Activated CD4-positive, alpha-beta memory T cell treated with anti-CD3 and anti-CD28 coated beads, Interleukin-2, amount 10 ng/mL, durations not matched to agents 7 days and 5 days (primary cell): ENCODE results near the gene NKD1. TPM values are rescaled to one million over a fixed set of nuclear protein-coding genes. Genes with fewer than 3 reads are reported as not detected.

Experiments
- CTCF ChIA-PET: fragments of 350-600 bp; sonication (Branson Sonifier 250); formaldehyde crosslinking; loops from one replicate; lab custom pipeline; 2021; ENCODE audit warnings: antibody characterized with exemption, inconsistent platforms; lab: Charles Lee
- POLR2A ChIA-PET: fragments of 350-600 bp; sonication (Branson Sonifier 250); formaldehyde crosslinking; loops from one replicate; lab custom pipeline; 2021; ENCODE audit warnings: antibody characterized with exemption; lab: Charles Lee
- DNase-seq: peaks from one replicate; pipeline ENCODE4 v3.0.0-alpha.2; 2020
- H3K27ac Mint-ChIP-seq: one replicate; pipeline ENCODE4 v1.8.0; 2021; ENCODE audit warnings: mild to moderate bottlenecking, mixed read lengths
- H3K27me3 Mint-ChIP-seq: one replicate; pipeline ENCODE4 v1.8.0; 2021; ENCODE audit warnings: mixed read lengths
- H3K36me3 Mint-ChIP-seq: one replicate; pipeline ENCODE4 v1.8.0; 2021; ENCODE audit warnings: low read depth, mixed read lengths
- H3K4me1 Mint-ChIP-seq: one replicate; pipeline ENCODE4 v1.8.0; 2021; ENCODE audit warnings: mixed read lengths
- H3K4me3 Mint-ChIP-seq: one replicate; pipeline ENCODE4 v1.8.0; 2021; ENCODE audit warnings: mild to moderate bottlenecking, mixed read lengths
- H3K9me3 Mint-ChIP-seq: one replicate; pipeline ENCODE4 v1.8.0; 2021; ENCODE audit warnings: mixed read lengths
- total RNA-seq, 2 experiments: library from RNA; stranded (reverse); gene quantifications; one replicate each; pipeline ENCODE4 v1.2.3, GENCODE V29; 2021

Gene NKD1
- total RNA-seq, 2 experiments from 2014 or later: 0.95 to 1.9 TPM

- peaks cover 10% of the 10 kb centered on the region for H3K9me3 Mint-ChIP-seq
- H3K27ac Mint-ChIP-seq: peak overlapping the region; percentile 94
- DNase-seq: peak; percentile 65
- H3K36me3 Mint-ChIP-seq: peaks cover 53% of the 10 kb centered on the region
- no peaks in the 10 kb centered on the region for H3K27me3 Mint-ChIP-seq
- H3K4me1 Mint-ChIP-seq: peaks cover 55% of the 10 kb centered on the region
- POLR2A ChIA-PET: interaction anchor here (0.8 to 12.4 kb wide), 20 partner anchors 13 to 642 kb away, joined by 3 to 180 read pairs (median 4); partner anchors contain the start of genes CNEP1R1, CYLD and SNX20
- H3K4me3 Mint-ChIP-seq: peak overlapping the region; percentile 57
- CTCF ChIA-PET: interaction anchor here (0.6 to 17.4 kb wide), 42 partner anchors 13 to 642 kb away, joined by 3 to 288 read pairs (median 8); partner anchors contain the start of genes BRD7, CNEP1R1, CYLD and HEATR3
Observed at GRCh38 chr16:50666658-50667496, 118.7 kb downstream of the NKD1 start.

GRCh38 chr16:50667497-50668367 is 119.5 kb downstream of the NKD1 start:
- no peaks in the 10 kb centered on the region for H3K27me3 Mint-ChIP-seq
- DNase-seq: no peak
- CTCF ChIA-PET: interaction anchor here (0.8 to 17.4 kb wide), 36 partner anchors 13 to 643 kb away, joined by 3 to 288 read pairs (median 8); partner anchors contain the start of genes BRD7, CNEP1R1, CYLD and HEATR3
- peak overlapping the region; percentile 94 for H3K27ac Mint-ChIP-seq
- peaks cover 14% of the 10 kb centered on the region for H3K9me3 Mint-ChIP-seq
- peak overlapping the region; percentile 57 for H3K4me3 Mint-ChIP-seq
- POLR2A ChIA-PET: interaction anchor here (0.8 to 12.4 kb wide), 18 partner anchors 13 to 643 kb away, joined by 3 to 180 read pairs (median 4); partner anchors contain the start of genes CNEP1R1, CYLD and SNX20
- peaks cover 61% of the 10 kb centered on the region for H3K36me3 Mint-ChIP-seq
- H3K4me1 Mint-ChIP-seq: peaks cover 56% of the 10 kb centered on the region

DNA sequence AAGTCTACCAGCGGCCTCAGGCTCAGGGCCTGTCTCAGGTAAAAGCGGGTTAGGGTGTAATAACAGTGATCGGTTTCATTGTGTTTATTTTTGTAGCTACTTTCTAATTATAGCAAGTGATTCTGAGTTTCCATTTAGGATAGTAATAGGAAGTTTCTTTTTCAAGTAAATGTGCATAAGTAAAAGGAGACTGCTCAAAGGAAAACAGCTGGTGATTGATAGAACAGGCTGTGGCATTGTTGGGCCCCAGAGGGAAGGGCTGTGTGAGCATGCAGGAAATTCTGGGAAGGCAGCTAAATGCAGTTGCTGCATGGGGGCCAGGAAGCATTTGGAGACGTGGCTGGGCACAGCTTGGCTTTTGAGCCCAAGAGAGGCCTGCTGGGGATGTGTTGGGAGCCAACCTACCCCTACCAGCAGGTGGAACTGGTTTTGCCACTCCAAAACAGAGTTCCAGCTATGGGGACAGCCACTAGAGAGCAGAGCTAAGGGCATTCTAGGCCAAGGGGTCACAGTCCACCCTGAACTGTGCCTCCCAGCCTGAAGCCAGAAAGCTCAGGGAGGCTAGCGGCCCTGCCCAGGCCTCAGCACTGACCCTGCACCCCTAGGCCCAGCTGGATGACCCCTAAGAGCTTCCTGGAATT is 120.3 kb downstream of the NKD1 start:
- H3K4me3 Mint-ChIP-seq: no peak overlapping the region

DNA sequence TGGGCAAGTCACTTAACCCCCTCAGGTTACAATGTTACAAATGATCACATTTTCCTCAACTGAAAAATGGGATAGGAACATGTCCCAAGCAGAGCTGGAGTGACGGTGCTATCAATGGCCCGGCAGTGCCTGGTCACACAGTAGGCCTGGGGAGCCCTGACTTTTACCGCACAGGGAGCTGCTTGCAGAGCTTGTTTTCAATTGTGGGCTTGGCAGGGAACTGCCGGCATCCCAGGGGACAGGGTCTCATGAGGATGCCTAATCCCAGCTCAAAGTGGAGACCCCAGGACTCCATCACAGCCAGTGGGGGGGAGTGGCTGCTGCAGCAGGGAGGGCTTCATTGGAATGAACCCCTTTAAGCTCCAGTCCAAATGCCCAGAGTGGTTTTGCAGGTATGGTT is 121.5 kb downstream of the NKD1 start:
- ChIA-PET CTCF (interaction anchor here (0.7 to 17.4 kb wide), 6 partner anchors 11 to 315 kb away, joined by 3 to 288 read pairs (median 124); partner anchors contain the start of genes CYLD and SNX20), POLR2A (interaction anchor here (1.0 to 12.4 kb wide), 4 partner anchors 11 to 76 kb away, joined by 3 to 180 read pairs (median 74); partner anchors contain the start of genes CYLD and SNX20)
- peaks cover 52% of the 10 kb centered on the region for H3K4me1 Mint-ChIP-seq
- peaks cover 19% of the 10 kb centered on the region for H3K9me3 Mint-ChIP-seq
- no peak overlapping the region for H3K27ac Mint-ChIP-seq
- no peaks in the 10 kb centered on the region for H3K27me3 Mint-ChIP-seq
- no peak for DNase-seq
- no peak overlapping the region for H3K4me3 Mint-ChIP-seq
- H3K36me3 Mint-ChIP-seq: peaks cover 70% of the 10 kb centered on the region

More for the DNA sequence above, 120.3 kb downstream of the NKD1 start:
- Mint-ChIP-seq H3K27ac (peak overlapping the region; percentile 94), H3K9me3 (peaks cover 16% of the 10 kb centered on the region), H3K36me3 (peaks cover 68% of the 10 kb centered on the region), H3K27me3 (no peaks in the 10 kb centered on the region), H3K4me1 (peaks cover 56% of the 10 kb centered on the region)
- ChIA-PET POLR2A (interaction anchor here (1.1 to 12.4 kb wide), 4 partner anchors 12 to 94 kb away, joined by 4 to 180 read pairs (median 88); partner anchors contain the start of genes CYLD and SNX20), CTCF (interaction anchor here (1.0 to 17.4 kb wide), 19 partner anchors 12 to 643 kb away, joined by 3 to 288 read pairs (median 9); partner anchors contain the start of genes CNEP1R1, CYLD, HEATR3 and SNX20)
- DNase-seq: no peak

DNA sequence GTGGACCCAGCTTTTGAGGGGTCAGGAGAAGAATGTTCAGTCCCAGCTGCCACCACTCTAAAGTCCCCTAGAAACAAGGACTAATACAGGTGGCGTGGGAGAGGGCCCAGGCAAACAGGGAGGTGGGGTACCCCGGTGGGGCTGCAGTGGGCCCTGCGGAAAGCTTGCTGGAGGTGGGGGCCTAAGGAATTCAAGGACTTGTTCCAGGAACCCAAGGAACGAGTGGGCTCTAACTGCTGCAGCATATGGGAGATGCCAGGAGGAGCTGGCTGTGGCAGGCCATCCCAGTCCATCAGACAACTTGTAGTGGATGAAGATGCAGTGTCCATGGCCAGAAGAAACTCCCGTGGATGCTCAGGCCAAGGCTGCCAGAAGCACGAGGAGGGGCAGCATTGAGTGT is 122.3 kb downstream of the NKD1 start:
- Mint-ChIP-seq H3K27me3 (no peaks in the 10 kb centered on the region), H3K4me1 (peaks cover 47% of the 10 kb centered on the region), H3K36me3 (peaks cover 77% of the 10 kb centered on the region), H3K9me3 (peaks cover 22% of the 10 kb centered on the region), H3K27ac (no peak overlapping the region), H3K4me3 (no peak overlapping the region)
- no peak for DNase-seq
- CTCF ChIA-PET: interaction anchor here (1.3 to 17.4 kb wide), 4 partner anchors 10 to 134 kb away, joined by 5 to 288 read pairs (median 253); partner anchors contain the start of genes CYLD and SNX20
- POLR2A ChIA-PET: interaction anchor here (2.5 to 12.4 kb wide), 3 partner anchors 10 to 75 kb away, joined by 26 to 180 read pairs (median 144); partner anchors contain the start of genes CYLD and SNX20

DNA sequence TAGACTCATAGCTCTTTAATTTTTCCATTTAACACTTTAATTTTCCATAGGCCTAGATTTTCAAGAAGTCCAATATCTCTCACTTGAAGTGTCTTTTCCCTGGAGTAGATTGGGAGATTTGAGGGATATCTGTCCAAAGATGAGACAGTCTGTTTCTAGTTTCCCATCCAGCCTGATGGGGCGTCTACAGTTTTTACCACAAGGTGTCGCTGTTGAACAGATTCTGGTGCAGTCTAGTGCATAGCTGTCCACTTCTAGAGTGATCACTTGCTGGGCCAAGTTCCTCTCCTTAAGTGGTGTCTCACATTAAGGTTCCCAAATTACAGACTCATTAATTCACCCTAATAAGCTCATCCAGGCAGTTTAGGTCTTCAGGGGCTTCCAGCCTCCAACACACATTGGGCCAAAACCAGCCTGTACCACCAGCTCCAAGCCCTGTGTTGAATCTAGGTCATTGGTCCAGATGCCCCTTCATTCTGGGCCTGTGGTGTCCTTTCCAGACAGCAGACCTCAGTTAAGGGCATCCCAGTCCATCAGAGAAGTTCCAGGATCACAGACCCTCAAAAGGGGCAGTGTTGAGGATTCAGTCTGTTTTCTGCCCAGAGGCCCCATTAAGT is 123.6 kb downstream of the NKD1 start:
- Mint-ChIP-seq H3K4me1 (peaks cover 47% of the 10 kb centered on the region), H3K4me3 (no peak overlapping the region), H3K36me3 (peaks cover 89% of the 10 kb centered on the region), H3K27ac (peak overlapping the region; percentile 23), H3K9me3 (peaks cover 22% of the 10 kb centered on the region), H3K27me3 (no peaks in the 10 kb centered on the region)
- POLR2A ChIA-PET: interaction anchor here (0.7 to 12.4 kb wide), 7 partner anchors 9 to 135 kb away, joined by 3 to 180 read pairs (median 3); partner anchors contain the start of genes CYLD and SNX20
- CTCF ChIA-PET: interaction anchor here (0.7 to 17.4 kb wide), 9 partner anchors 9 to 604 kb away, joined by 3 to 288 read pairs (median 4); partner anchors contain the start of genes CYLD and SNX20
- DNase-seq: peak; percentile 70

DNA sequence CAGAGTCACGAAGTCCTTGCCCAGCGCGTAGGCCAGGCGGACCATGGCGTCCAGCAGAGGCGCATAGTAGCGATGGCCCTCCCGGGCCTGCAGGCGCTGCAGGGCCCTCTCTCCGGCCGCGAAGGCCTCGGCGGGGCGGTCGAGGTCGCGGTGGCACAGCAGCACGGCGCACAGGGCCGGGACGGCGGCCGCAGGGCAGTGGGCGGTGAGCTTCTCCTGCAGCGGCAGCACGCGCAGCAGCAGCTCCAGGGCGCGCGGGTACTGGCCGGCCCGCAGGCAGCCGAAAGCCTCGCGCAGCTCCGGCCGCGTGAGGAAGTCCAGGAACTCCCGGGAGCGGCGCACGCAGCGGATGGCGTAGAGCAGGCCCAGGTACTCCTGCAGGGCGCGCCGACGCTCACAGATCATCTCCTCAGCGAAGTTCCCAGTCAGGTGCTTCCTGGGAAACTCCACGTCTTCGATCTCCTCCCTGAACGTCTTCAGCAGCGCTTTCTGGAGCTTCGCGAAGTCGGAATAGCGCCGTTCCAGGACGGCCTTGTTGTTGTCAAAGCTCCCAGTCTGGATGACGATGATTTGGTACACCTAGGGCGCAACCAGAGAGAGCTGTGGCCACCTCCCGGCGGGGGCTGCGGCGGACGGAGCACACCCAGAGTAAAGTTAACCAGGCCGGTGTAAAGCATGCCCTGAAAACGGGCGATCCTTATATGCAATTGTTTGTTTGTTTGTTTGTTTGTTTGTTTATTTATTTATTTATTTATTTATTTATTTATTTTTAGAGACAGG is 125.5 kb downstream of the NKD1 start:
- Mint-ChIP-seq H3K4me3 (no peak overlapping the region), H3K27ac (no peak overlapping the region), H3K9me3 (peaks cover 22% of the 10 kb centered on the region), H3K36me3 (peaks cover 95% of the 10 kb centered on the region), H3K27me3 (no peaks in the 10 kb centered on the region), H3K4me1 (peaks cover 49% of the 10 kb centered on the region)
- DNase-seq: no peak
- ChIA-PET CTCF (interaction anchor here (11.4 to 17.4 kb wide), 3 partner anchors 7 to 131 kb away, joined by 240 to 288 read pairs (median 266); no protein-coding TSS in a partner anchor), POLR2A (interaction anchor here (1.1 to 12.4 kb wide), 5 partner anchors 8 to 132 kb away, joined by 3 to 180 read pairs (median 5); partner anchors contain the start of gene CYLD)

DNA sequence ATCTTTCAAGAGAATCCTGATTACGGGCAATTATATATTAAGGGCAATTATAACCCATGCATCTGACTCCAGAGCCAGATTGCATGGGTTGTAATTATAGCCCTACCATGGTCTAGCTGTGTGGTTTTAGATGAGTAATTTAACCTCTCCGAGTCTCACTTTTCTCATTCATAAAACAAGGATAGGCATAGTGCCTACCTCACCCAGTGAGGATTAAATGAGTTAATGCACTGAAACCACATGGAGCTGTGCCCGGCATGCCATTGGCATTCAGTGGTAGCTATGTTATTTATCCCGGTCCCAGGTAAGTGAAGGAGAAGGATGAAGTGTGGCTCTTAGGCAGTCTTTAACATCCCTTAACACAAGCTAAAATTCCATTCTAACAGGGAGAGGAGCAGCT is 126.6 kb downstream of the NKD1 start:
- Mint-ChIP-seq H3K27me3 (no peaks in the 10 kb centered on the region), H3K27ac (no peak overlapping the region), H3K4me1 (peaks cover 54% of the 10 kb centered on the region), H3K9me3 (peaks cover 22% of the 10 kb centered on the region), H3K36me3 (peaks cover 98% of the 10 kb centered on the region), H3K4me3 (no peak overlapping the region)
- ChIA-PET CTCF (interaction anchor here (1.4 to 17.4 kb wide), 5 partner anchors 8 to 649 kb away, joined by 4 to 288 read pairs (median 240); partner anchors contain the start of gene CNEP1R1), POLR2A (interaction anchor here (1.2 to 12.4 kb wide), 4 partner anchors 8 to 71 kb away, joined by 3 to 180 read pairs (median 74); partner anchors contain the start of gene CYLD)
- DNase-seq: no peak

DNA sequence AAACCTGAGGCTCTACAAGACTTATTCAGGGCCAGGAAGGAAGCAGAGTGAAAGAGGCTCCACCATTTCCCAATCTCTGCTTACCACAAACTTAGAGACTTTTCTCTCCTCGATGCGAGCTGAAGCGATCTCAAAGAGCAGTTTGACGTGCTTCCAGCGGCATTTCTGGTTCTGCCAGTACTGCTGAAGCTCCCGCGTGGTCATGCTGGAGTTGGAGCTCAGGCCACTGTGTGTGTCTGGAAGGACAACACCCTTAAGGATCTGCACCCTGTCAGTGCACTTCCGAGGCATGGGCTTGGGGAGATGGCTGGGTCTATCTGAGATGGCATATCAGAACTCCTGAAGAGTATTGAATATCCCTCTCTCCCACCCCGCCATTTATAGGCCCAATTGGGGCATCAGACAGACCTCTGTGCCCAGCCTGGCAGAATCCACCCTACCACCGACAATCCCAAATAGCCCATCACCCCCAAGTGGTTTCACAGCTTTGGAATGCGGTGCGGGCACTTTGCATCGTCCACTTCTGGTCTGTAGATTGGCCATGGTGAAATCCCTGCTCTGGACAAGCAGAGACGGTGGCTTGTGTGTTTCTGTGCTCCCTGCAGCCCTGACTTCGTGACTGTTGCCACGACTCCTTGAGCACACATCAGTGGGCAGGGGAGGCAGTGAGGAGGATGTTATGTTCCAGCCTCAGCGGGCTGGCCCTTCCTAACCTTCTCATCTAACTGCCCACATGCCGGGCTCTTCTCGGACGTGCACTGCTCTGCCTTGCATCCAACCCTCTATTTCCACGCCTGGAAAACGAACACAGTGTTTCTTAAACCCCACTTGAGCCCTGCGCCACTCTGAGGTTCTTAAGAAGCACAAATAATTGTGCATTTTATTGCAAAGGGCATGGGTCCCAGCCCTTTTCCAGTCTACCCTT is 127.8 kb downstream of the NKD1 start:
- DNase-seq: no peak
- H3K27ac Mint-ChIP-seq: no peak overlapping the region
- peaks cover 93% of the 10 kb centered on the region for H3K36me3 Mint-ChIP-seq
- ChIA-PET POLR2A (interaction anchor here (1.2 to 12.4 kb wide), 3 partner anchors 9 to 69 kb away, joined by 3 to 180 read pairs (median 144); partner anchors contain the start of gene CYLD), CTCF (interaction anchor here (1.4 to 17.4 kb wide), 5 partner anchors 9 to 650 kb away, joined by 4 to 288 read pairs (median 240); partner anchors contain the start of gene CNEP1R1)
- H3K27me3 Mint-ChIP-seq: no peaks in the 10 kb centered on the region
- H3K9me3 Mint-ChIP-seq: peaks cover 22% of the 10 kb centered on the region
- no peak overlapping the region for H3K4me3 Mint-ChIP-seq
- peaks cover 60% of the 10 kb centered on the region for H3K4me1 Mint-ChIP-seq
